ENCODE data around the gene BORA.

GRCh38 chr13:72678312-72678711 is 49.4 kb upstream of the BORA start:
- TF ChIP-seq CTCF (IDR thresholded peaks at IDR 0.05), result no peak
- TF ChIP-seq POLR2A (IDR thresholded peaks at IDR 0.05), result no peak
